Neural cell (in vitro differentiated cells): Measurements from ENCODE around the gene PTPRF. TPM values are rescaled to one million over a fixed set of nuclear protein-coding genes. Genes with fewer than 3 reads are reported as not detected.

Source experiments
- H2AFZ ChIP-seq: fragments of 200-600, 300-800 bp; sonication (generic), shearing (Covaris generic); 2 replicates; pipeline ENCODE4 v1.6.0; 2014; ENCODE audit warnings: low read depth, mild to moderate bottlenecking, antibody characterized with exemption, low read length, moderate library complexity
- H3F3A ChIP-seq: fragments of 200-600 bp; shearing (Covaris generic); 2 replicates; pipeline ENCODE4 v1.6.1; 2016; ENCODE audit warnings: mild to moderate bottlenecking, moderate library complexity, mixed read lengths, antibody characterized with exemption, low read length; ENCODE audit not compliant: insufficient read depth, poor library complexity, severe bottlenecking
- H3K27ac ChIP-seq: fragments of 200-600, 300-800 bp; sonication (generic), shearing (Covaris generic); 2 replicates; pipeline ENCODE4 v1.5.1; 2014; ENCODE audit warnings: mild to moderate bottlenecking, low read length, moderate library complexity
- H3K27me3 ChIP-seq: fragments of 300-800, 200-600 bp; sonication (generic), shearing (Covaris generic); 2 replicates; pipeline ENCODE4 v1.6.0; 2014; ENCODE audit warnings: mild to moderate bottlenecking, low read depth, low read length, moderate library complexity; ENCODE audit not compliant: insufficient read depth
- H3K36me3 ChIP-seq: fragments of 300-800, 200-600 bp; sonication (generic), shearing (Covaris generic); 2 replicates; pipeline ENCODE4 v1.5.1; 2014; ENCODE audit warnings: mild to moderate bottlenecking, antibody characterized with exemption, low read length, moderate library complexity; ENCODE audit not compliant: insufficient read depth
- H3K4me2 ChIP-seq: fragments of 300-800, 200-600 bp; sonication (generic), shearing (Covaris generic); 2 replicates; pipeline ENCODE4 v1.6.0; 2014; ENCODE audit warnings: mild to moderate bottlenecking, low read length
- H3K4me3 ChIP-seq: fragments of 300-800, 200-600 bp; sonication (generic), shearing (Covaris generic); 2 replicates; pipeline ENCODE4 v1.5.1; 2014; ENCODE audit warnings: mild to moderate bottlenecking, low read length, moderate library complexity
- H3K79me2 ChIP-seq: fragments of 200-600 bp; shearing (Covaris generic); replicated peaks from 2 replicates; pipeline ENCODE4 v1.6.0; 2014; ENCODE audit warnings: mild to moderate bottlenecking, low read length, moderate library complexity; ENCODE audit not compliant: insufficient read depth
- H3K9ac ChIP-seq: fragments of 300-800, 200-600 bp; sonication (generic), shearing (Covaris generic); 2 replicates; pipeline ENCODE4 v1.6.1; 2016; ENCODE audit warnings: mild to moderate bottlenecking, low read length, mixed read lengths
- H3K9me2 ChIP-seq: fragments of 200-600 bp; shearing (Covaris generic); 2 replicates; pipeline ENCODE4 v1.6.1; 2016; ENCODE audit warnings: mild to moderate bottlenecking, low read length, mixed read lengths; ENCODE audit not compliant: insufficient read depth
- H3K9me3 ChIP-seq: fragments of 200-600, 300-800 bp; sonication (generic), shearing (Covaris generic); 2 replicates; pipeline ENCODE4 v1.6.1; 2016; ENCODE audit warnings: mild to moderate bottlenecking, mixed run types, low read length, moderate library complexity, mixed read lengths
- H4K20me1 ChIP-seq: fragments of 200-600 bp; shearing (Covaris generic); 2 replicates; pipeline ENCODE4 v1.6.1; 2016; ENCODE audit warnings: mild to moderate bottlenecking, mixed run types; ENCODE audit not compliant: insufficient read depth
- CTCF ChIP-seq: fragments of 450-650 bp; IDR thresholded peaks from 2 replicates; pipeline ENCODE4 v1.5.1; 2014; ENCODE audit warnings: antibody characterized with exemption, mild to moderate bottlenecking, moderate library complexity; ENCODE audit not compliant: poor library complexity, severe bottlenecking
- EZH2 ChIP-seq: fragments of 200-600, 300-800 bp; shearing (Covaris generic), sonication (generic); IDR thresholded peaks from 2 replicates; pipeline ENCODE4 v1.6.1; 2014; ENCODE audit warnings: antibody characterized with exemption, low read length, borderline replicate concordance, mild to moderate bottlenecking; ENCODE audit not compliant: insufficient read depth, poor library complexity, severe bottlenecking
- MXI1 ChIP-seq: fragments of 450-650 bp; conservative IDR thresholded peaks from 2 replicates; pipeline ENCODE4 v1.6.1; 2014; ENCODE audit warnings: antibody characterized with exemption, mild to moderate bottlenecking; ENCODE audit not compliant: poor library complexity, severe bottlenecking
- POLR2AphosphoS5 ChIP-seq: IDR thresholded peaks from 2 replicates; pipeline ENCODE4 v1.6.1; 2012
- RAD21 ChIP-seq: fragments of 450-650 bp; conservative IDR thresholded peaks from 2 replicates; pipeline ENCODE4 v1.6.1; 2014; ENCODE audit warnings: antibody characterized with exemption, mild to moderate bottlenecking, moderate library complexity
- REST ChIP-seq: IDR thresholded peaks from 2 replicates; pipeline ENCODE4 v1.6.1; 2012; ENCODE audit warnings: borderline replicate concordance
- SMC3 ChIP-seq: fragments of 450-650 bp; conservative IDR thresholded peaks from 2 replicates; pipeline ENCODE4 v1.6.1; 2014; ENCODE audit warnings: antibody characterized with exemption, mild to moderate bottlenecking, moderate library complexity; ENCODE audit not compliant: poor library complexity
- TAF1 ChIP-seq: IDR thresholded peaks from 2 replicates; pipeline ENCODE4 v1.6.1; 2012; ENCODE audit warnings: low read depth
- polyA plus RNA-seq: library from polyadenylated mRNA; depleted of rRNA; stranded (reverse); fragments of >200 nt; gene quantifications from 2 replicates; pipeline ENCODE4 v1.2.3, GENCODE V29; 2014

PTPRF gene
- polyA plus RNA-seq, 1 donor from 2014 or later = 66.6 TPM

- no peaks in the 10 kb centered on the region for H3F3A ChIP-seq
- no peak overlapping the region for H3K4me3 ChIP-seq
- no peaks in the 10 kb centered on the region for H3K36me3 ChIP-seq
These were observed 67.0 kb downstream of the PTPRF start for GRCh38 chr1:43597721-43598120.

GRCh38 chr1:43598622-43599021 lies 67.9 kb downstream of the PTPRF start:
- Histone ChIP-seq H3K9ac (no peak overlapping the region), H3K4me3 (no peak overlapping the region), H3K79me2 (no peaks in the 10 kb centered on the region), H3K4me2 (no peak overlapping the region), H3K27me3 (no peaks in the 10 kb centered on the region), H3K9me3 (no peaks in the 10 kb centered on the region), H4K20me1 (no peaks in the 10 kb centered on the region), H3F3A (no peaks in the 10 kb centered on the region), H3K9me2 (no peaks in the 10 kb centered on the region), H2AFZ (no peak overlapping the region), H3K36me3 (no peaks in the 10 kb centered on the region), H3K27ac (no peak overlapping the region)
- TF ChIP-seq TAF1 = no peak
- TF ChIP-seq MXI1 = no peak
- TF ChIP-seq EZH2 = no peak
- TF ChIP-seq RAD21 = no peak
- TF ChIP-seq POLR2AphosphoS5 = no peak
- TF ChIP-seq SMC3 = no peak
- TF ChIP-seq REST = no peak
- no peak for TF ChIP-seq CTCF

More at GRCh38 chr1:43597721-43598120, 67.0 kb downstream of the PTPRF start:
- H3K27ac ChIP-seq = no peak overlapping the region
- H3K79me2 ChIP-seq = no peaks in the 10 kb centered on the region
- no peak for TF ChIP-seq MXI1
- TF ChIP-seq SMC3 = no peak
- no peak for TF ChIP-seq CTCF
- no peak for TF ChIP-seq REST
- no peak for TF ChIP-seq EZH2
- no peak overlapping the region for H2AFZ ChIP-seq
- H3K9ac ChIP-seq = no peak overlapping the region
- no peaks in the 10 kb centered on the region for H4K20me1 ChIP-seq
- no peak overlapping the region for H3K4me2 ChIP-seq
- no peaks in the 10 kb centered on the region for H3K9me2 ChIP-seq
- no peaks in the 10 kb centered on the region for H3K9me3 ChIP-seq
- no peaks in the 10 kb centered on the region for H3K27me3 ChIP-seq
